ENCODE measurements around the gene DUSP5. TPM values are rescaled to one million over a fixed set of nuclear protein-coding genes. Genes with fewer than 3 reads are reported as not detected.

The DUSP5 gene
- total and polyA plus RNA-seq, 2 experiments from 2014 or later, result 49.6 to 60.7 TPM

DNA sequence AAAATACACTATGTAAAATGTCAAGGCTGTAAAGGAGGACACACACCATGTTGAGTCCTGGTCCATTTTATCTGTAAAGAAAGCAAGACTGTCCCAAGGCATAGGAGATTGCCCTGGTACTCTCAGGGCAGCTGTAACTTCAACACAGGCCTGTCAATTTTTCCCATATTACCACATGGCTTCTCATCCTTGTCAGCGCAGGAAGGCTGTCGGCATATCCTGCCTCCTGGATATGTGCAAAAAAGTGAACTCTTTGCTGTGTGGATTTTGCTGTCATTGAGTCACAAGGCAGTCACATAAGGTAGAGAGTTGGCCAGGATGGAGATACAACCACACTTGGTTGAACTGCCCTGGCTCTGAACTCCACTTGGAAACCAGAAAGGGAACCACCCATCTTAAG, 8.7 kb downstream of the DUSP5 start:
- Histone ChIP-seq H3K9me2 (replicated peaks; ENCODE audit: insufficient read depth) (no peaks in the 10 kb centered on the region), H2AFZ (no peak overlapping the region), H3K79me2 (peaks cover 5% of the 10 kb centered on the region), H3K4me2 (no peak overlapping the region), H3K4me3 (no peak overlapping the region), H3K36me3 (replicated peaks; ENCODE audit: insufficient read depth, low read depth) (no peaks in the 10 kb centered on the region), H3K27me3 (no peaks in the 10 kb centered on the region), H3K4me1 (ENCODE audit: insufficient read depth) (peaks cover 24% of the 10 kb centered on the region), H3K9me3 (ENCODE audit: low read depth) (no peaks in the 10 kb centered on the region), H4K20me1 (ENCODE audit: insufficient read depth, poor library complexity, severe bottlenecking) (peaks cover 3% of the 10 kb centered on the region), H3K27ac (no peak overlapping the region)
- DNase-seq (ENCODE audit: low spot score), result no peak
- 96% methylated on average over 2 of the region's 2 CpGs for WGBS (ENCODE audit: low lambda C conversion rate, missing lambda C conversion rate)
- TF ChIP-seq EZH2phosphoT487 (IDR thresholded peaks at IDR 0.05; ENCODE audit: low read depth, severe bottlenecking, unreplicated experiment), result no peak
- TF ChIP-seq, protein P1, sequence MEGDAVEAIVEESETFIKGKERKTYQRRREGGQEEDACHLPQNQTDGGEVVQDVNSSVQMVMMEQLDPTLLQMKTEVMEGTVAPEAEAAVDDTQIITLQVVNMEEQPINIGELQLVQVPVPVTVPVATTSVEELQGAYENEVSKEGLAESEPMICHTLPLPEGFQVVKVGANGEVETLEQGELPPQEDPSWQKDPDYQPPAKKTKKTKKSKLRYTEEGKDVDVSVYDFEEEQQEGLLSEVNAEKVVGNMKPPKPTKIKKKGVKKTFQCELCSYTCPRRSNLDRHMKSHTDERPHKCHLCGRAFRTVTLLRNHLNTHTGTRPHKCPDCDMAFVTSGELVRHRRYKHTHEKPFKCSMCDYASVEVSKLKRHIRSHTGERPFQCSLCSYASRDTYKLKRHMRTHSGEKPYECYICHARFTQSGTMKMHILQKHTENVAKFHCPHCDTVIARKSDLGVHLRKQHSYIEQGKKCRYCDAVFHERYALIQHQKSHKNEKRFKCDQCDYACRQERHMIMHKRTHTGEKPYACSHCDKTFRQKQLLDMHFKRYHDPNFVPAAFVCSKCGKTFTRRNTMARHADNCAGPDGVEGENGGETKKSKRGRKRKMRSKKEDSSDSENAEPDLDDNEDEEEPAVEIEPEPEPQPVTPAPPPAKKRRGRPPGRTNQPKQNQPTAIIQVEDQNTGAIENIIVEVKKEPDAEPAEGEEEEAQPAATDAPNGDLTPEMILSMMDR (IDR thresholded peaks at IDR 0.05; ENCODE audit: poor library complexity), result no peak
- no peak for TF ChIP-seq EZH2 (IDR thresholded peaks at IDR 0.05; ENCODE audit: borderline replicate concordance)

DNA sequence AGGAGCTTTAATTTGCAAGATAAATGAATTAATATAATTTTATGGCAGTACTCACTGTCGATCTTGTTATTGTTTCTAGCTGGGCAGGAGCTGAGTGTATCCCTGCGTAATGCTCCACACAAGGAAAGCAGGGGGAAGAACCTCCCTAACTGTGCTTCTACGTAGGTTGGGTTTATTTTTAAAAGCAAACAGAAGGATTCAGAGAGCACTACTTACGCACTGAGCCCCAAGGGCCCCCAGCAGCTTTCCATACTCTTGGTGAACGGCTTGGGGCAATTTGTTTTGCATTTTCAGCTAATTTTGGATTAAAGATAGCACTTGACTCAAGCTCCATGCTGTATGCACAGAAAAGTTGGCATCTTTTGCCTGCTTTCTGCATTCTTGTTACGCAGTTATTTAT, 9.6 kb downstream of the DUSP5 start:
- 93% methylated on average over 6 of the region's 6 CpGs for WGBS (ENCODE audit: low lambda C conversion rate, missing lambda C conversion rate)
- no peaks in the 10 kb centered on the region for H3K36me3 ChIP-seq (replicated peaks; ENCODE audit: insufficient read depth, low read depth)
- no peak overlapping the region for H3K27ac ChIP-seq

DNA sequence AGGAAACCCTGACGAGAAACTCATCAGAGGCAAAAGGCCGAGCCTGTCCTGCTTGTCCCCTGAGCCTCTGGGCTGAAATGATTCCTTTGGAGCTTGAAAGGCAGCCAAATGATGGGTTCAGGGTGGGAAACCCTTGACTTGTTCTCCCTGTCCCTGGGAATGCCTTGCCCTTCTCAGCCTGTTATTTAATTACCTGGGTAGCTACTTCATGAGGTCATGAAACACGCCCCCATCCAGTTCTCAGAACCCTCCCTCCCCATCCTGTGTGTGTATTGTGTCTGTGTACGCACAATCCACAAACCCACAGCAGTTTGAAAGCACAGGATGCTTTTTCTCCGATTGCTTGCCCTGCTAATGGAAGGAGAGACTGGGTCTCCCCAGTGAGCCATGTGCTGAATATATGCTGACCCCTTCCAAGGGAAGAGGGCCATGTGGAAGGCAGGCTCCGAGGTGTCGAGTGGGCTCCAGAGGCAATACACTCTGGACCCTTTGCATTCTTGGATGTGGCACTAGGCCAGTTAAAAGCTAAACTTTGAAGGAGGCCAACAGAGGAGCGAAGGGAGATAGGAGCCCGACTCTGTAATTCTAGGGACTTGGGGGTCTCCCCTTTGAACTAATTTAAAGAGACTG, 10.6 kb downstream of the DUSP5 start:
- H3K4me1 ChIP-seq (ENCODE audit: insufficient read depth), result peaks cover 8% of the 10 kb centered on the region
- H2AFZ ChIP-seq, result no peak overlapping the region
- no peaks in the 10 kb centered on the region for H4K20me1 ChIP-seq (ENCODE audit: insufficient read depth, poor library complexity, severe bottlenecking)
- 88% methylated on average over 9 of the region's 9 CpGs for WGBS (ENCODE audit: low lambda C conversion rate, missing lambda C conversion rate)
- no peaks in the 10 kb centered on the region for H3K9me2 ChIP-seq (replicated peaks; ENCODE audit: insufficient read depth)
- DNase-seq (ENCODE audit: low spot score), result no peak
- H3K27ac ChIP-seq, result no peak overlapping the region
- no peak overlapping the region for H3K4me3 ChIP-seq
- no peak overlapping the region for H3K4me2 ChIP-seq
- H3K36me3 ChIP-seq (replicated peaks; ENCODE audit: insufficient read depth, low read depth), result no peaks in the 10 kb centered on the region
- TF ChIP-seq EZH2phosphoT487 (IDR thresholded peaks at IDR 0.05; ENCODE audit: low read depth, severe bottlenecking, unreplicated experiment) (no peak), EZH2 (IDR thresholded peaks at IDR 0.05; ENCODE audit: borderline replicate concordance) (no peak)
- TF ChIP-seq, protein P1 (IDR thresholded peaks at IDR 0.05; ENCODE audit: poor library complexity), result no peak
- H3K9me3 ChIP-seq (ENCODE audit: low read depth), result no peaks in the 10 kb centered on the region
- H3K27me3 ChIP-seq, result no peaks in the 10 kb centered on the region
- peaks cover 5% of the 10 kb centered on the region for H3K79me2 ChIP-seq

More for the DNA sequence above, 9.6 kb downstream of the DUSP5 start:
- TF ChIP-seq EZH2phosphoT487 (IDR thresholded peaks at IDR 0.05; ENCODE audit: low read depth, severe bottlenecking, unreplicated experiment), result no peak
- TF ChIP-seq, protein P1 (IDR thresholded peaks at IDR 0.05; ENCODE audit: poor library complexity), result no peak
- TF ChIP-seq EZH2 (IDR thresholded peaks at IDR 0.05; ENCODE audit: borderline replicate concordance), result no peak
- Histone ChIP-seq H3K79me2 (peaks cover 5% of the 10 kb centered on the region), H3K9me3 (ENCODE audit: low read depth) (no peaks in the 10 kb centered on the region), H3K4me3 (no peak overlapping the region), H2AFZ (no peak overlapping the region), H3K4me2 (no peak overlapping the region), H3K27me3 (no peaks in the 10 kb centered on the region), H3K4me1 (ENCODE audit: insufficient read depth) (peaks cover 16% of the 10 kb centered on the region), H3K9me2 (replicated peaks; ENCODE audit: insufficient read depth) (no peaks in the 10 kb centered on the region), H4K20me1 (ENCODE audit: insufficient read depth, poor library complexity, severe bottlenecking) (no peaks in the 10 kb centered on the region)
- no peak for DNase-seq (ENCODE audit: low spot score)
